GM19099 (cell line): Measurements from ENCODE around the gene MAFF.

Experiments used
- POLR2A ChIP-seq: IDR thresholded peaks from 3 replicates; pipeline ENCODE4 v1.6.1; 2011; ENCODE audit warnings: low read depth; ENCODE audit not compliant: insufficient read length; ENCODE audit errors: extremely low read depth

MAFF gene

DNA sequence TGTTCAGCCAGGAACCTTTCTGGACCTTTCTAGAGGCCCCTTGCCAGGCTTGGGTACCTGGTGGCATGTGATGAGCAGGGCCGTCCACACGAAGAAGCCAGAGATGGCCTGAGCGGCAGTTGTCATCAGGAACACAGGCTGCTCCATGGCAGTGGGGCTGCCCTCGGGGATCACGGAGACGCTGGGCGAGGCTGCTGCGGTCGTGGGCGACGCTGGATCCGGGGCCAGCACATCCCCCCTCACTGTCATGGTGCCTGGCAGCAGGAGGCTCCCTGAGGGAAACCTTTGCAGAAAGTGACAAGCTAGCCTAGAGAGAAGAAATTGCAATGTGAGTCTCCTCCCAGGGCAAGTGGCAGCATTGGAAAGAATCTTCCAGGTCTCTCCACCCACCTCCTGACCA lies 45.9 kb downstream of the MAFF start:
- no peak for TF ChIP-seq POLR2A

DNA sequence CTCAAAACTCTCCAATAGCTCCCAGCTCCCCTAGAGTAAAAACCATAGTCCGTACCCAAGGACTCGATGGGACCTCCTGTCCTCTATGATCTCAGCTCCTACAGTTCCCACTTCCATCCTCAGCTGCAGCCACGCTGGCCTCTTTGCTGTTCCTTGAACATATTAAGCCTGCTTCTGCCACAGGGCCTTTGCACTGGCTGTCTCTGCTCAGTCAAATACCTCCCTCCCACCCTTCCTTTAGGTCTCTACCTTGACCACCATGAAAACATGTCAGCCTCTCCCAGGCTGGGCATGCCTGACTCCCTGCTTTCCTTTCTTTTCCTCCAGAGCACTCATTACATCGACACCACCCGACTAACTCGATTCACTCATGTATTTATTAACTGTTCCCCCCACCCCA lies 46.5 kb downstream of the MAFF start:
- TF ChIP-seq POLR2A = no peak

DNA sequence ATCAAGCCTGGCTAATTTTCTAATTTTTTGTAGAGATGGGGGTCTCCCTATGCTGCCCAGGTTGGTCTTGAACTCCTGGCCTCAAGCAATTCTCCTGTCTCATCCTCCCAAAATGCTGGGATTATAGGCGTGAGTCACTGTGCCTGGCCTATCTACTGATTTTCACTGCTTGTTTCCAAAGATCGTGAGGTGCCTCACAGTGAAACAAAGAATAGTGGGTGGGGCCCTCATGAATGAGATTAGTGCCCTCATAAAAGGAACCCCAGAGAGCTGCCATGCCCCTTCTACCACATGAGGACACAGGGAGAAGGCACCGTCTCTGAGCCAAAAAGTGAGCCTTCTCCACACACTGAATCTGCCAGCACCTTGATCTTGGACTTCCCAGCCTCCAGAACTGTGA lies 47.5 kb downstream of the MAFF start:
- TF ChIP-seq POLR2A = no peak

DNA sequence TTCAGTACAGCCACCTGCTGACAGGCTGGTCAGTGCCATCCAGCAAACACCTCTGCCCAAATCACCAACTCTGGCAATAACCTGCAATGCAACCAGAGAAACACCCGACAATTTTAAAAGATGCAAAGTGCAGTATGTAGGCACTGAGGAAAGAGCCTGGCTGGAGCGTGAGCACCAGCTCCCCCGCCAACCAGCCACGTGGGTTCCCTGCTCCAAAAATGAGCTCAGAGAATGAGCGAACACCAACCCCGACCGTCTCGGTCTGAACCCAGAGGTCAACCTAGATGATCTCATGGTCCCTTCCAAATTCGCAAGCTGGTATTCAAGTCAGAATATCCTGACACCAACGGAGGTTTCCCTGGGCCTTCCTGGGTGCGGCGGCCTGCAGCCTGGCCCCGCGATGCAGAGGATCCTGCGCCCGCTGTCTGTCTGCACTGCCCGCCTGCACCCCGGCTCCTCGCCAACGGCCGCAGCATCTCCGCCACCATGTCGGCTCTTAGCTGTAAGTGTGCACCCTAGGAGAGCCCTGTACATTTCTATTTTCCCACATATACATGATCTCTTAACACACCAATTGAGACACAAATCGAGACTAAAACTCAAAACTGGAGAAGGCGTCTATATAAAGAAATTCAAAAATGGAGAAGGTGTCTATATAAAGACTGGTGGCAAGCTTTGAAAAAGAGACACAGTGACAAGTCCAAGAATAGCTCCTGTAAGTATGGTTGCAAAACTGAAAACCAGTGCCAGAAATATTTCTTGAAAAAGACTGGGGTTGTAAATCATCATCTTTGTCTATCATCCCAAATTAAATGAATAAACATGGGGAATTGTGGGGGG lies 48.2 kb downstream of the MAFF start:
- TF ChIP-seq POLR2A = no peak

DNA sequence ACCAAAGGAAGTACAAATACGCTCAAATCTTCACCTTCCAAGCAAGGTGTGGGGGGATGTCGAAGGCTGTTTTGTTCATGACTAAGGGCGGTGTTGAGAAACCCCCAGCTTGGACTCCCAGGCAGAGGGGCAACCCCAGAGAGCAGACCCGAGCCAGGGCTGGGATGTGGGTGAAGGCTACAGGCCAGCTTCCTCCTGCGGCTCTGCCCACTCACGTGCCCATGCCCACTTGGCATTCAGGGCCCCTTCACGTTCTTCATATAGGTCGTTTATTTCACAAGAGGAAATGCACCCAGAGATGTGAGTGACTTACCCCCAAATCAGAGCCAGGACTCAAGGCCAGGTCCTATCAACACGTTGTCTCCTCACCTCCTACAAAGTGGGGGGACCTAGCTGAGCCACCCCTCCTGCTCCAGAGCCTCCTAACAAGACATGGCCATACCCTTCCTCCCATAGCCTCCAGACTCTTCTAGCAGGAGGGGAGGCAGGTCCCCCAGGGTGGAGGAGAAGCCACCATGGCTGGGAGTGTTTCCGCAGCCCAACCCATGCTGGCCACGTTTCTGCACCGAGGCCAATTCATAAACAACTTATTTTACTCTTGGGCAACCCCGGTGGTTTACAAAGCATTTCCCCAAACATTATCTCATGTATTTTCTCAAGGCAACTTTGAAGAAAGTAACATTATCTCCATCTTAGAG lies 49.0 kb downstream of the MAFF start:
- TF ChIP-seq POLR2A = no peak

DNA sequence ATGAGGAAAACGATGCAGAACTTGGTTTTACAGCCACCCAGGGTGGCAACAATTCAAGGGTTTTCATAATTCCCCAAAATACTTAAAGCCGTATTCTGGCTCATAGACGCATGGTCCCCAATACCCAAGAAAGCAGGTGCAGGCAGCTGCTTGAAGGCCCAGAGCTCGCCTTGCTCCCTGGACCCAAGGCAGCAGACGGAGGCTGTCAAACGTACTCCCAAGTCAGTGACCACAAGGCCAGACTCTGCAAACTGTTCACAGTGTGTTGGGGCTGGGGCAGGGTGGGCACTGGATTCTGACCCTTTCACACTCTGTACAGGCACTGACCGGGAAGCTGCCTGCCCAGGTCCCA lies 49.5 kb downstream of the MAFF start:
- no peak for TF ChIP-seq POLR2A

DNA sequence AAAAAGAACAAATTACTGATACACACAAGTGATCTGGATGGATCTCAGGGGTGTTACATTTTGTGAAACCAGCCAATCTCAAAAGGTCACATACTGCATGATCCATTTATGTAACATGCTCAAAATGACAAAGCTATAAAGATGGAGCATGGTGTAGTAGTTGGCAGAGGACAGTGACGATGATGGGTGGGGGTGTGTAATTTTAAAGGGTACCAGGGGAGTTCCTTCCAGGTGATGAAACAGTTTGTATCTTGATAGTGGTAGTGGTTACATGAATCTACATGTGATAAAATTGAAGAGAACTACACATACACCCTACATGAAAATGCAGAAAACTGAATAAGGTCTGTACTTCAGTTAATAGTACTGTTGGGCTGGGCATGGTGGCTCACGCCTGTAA lies 53.9 kb downstream of the MAFF start:
- no peak for TF ChIP-seq POLR2A

DNA sequence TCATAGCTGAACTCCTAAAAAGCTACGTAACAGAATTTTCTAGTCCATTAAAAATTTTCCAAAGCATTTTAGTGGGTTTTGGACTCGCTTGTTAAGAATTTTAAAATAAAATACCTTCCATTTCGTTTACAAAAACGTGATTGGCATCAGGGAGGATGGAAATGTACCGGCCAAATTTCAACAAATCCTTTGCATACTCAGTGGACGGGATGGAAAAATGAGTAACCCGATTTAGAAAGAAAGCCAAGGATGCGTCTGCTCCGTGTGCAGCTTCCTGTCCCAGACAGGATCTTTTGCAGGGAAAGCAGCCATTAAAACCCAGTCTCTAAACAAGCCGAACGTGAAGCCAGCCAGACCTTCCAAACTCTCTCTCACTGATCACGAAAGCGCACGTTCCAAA lies 55.4 kb downstream of the MAFF start:
- no peak for TF ChIP-seq POLR2A

DNA sequence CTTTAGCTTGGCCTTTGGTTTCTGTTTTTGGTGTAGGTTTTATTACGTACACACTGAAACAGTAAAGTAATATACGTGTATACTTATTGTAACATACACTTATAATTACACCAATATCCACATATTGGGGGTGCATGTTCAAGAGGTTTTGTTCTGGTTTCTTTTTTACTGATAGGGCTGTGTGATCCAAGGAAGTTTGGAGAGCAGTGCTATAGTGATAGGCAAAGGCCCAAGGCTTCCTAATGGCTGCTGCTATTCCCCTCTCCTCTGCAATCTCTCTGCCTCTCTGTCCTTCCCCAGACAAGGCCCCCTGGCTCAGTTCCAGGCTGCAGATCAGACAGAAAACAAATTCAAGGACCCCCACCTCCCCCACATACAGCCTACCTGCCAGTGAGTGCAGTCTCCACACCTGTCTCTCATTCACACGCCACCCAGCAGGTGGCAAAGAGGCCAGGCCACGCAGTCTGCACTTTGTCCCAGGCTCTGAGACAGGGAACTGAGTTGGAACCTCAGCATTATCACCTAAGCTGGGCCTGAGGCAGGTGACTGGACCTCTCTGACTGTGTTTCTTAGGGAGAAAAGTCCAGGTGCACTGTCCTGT lies 56.0 kb downstream of the MAFF start:
- TF ChIP-seq POLR2A = no peak

DNA sequence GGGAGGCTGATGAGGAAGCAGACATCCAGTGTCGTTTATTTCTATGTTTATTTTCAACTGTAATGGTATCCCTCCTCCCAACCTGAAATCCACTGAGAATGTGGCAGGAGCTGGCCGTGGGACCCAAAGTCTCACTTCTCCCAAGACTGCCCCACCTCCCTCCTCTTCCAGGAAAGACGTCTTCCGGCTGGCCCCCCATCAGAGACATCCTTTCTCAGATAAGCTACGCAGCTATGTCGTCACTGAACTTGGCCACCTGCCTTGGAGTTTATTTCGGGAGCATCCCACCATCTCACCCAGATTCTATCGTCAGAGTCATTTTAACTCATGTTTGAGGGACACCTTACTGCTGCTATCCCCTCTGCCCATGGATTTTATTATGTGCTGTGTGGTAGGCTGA lies 57.1 kb downstream of the MAFF start:
- TF ChIP-seq POLR2A = no peak

DNA sequence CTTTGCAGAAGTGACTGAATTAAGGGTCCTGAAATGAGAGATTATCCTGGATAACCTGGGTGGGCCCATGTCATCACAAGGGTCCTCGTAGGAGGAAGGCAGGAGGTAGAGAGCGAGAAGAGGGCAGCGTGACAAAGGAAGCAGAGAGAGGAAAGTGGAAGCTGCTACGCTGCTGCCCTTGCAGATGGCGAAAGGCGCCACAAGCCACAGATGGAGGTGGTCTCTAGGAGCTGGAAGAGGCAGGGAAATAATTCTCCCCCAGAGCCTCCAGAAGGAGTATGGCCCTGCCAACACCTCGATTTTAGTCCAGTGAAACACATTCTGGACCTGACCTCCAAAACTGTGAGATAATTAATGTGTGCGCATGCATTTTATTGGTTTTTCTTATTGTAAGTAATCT lies 57.6 kb downstream of the MAFF start:
- no peak for TF ChIP-seq POLR2A

DNA sequence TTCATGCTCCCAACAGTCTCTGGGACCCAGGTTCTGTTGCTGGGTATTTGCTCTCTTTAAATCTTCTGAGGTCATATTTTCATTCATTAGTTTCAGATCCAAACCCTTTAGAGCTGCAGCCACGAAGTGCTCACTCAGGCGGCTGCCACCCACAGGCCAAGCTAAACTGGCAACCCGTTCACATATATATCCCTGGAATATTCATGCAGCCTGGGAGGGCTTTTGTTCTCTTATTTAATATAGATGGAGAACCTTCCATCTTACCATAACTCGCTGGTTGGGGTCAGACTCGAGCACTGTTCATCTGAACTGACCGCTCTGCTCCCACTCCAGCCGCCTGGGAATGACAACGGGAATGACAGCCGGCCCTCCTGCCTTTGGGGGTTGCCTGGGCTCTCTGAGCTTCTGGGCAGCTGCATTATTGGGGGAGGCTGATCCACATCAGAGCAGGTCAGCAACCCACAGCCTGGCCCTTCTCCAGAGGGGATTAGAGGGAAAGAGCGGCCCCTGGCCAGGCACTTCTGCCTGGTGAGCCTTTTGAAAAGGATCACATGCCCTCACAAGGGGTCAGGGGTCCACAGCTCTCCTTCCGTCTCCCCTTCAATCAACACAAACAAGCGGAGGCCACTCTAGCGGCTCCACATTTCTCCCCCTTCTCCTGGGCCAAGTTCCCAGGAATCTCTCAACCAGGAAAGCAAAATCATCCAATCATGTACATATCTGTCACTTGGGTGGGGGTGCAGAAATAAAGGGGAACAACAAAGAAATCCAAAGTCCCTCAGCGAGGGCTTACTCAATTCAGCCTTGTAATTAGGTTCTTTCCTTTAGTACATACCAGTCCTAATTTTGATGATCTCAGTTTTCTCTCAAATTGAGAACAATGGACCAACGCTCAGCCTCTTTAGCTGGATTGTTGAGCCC lies 59.2 kb downstream of the MAFF start:
- TF ChIP-seq POLR2A = no peak

DNA sequence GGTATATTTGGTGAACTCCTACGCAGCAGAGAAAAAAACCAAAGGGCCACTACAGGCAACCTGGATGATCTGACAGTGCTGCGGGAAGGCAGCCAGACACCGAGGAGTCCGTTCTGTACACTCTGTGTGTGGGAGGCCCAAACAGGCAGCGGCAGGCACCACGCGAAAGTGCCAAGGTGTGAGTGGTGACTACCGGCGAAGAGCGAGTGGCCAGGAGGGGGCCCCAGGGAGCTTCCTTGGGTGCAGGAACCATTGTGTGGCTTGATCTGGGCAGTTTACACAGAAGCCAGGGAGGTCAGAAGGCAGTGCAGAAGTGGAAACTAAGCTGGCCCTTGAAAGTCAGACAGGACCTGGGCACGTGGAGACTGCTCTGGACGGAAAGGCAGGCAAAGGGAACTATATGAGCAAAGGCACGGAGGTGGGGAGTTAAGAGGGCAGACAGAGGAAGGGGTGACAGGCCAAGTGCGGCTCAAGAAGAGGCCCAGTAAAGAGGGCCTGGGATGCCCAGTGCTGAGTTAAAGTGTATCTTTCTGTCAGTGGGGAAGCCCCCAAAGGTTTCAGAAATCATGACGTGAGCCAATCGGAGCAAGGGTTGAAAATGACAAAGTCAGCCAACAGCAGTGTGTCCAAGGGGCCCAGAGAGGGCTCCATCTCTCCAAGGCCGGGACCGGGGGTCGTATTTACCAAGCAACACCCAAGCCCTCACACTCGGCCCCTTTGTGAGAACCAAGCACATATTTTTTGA lies 60.4 kb downstream of the MAFF start:
- TF ChIP-seq POLR2A = no peak

DNA sequence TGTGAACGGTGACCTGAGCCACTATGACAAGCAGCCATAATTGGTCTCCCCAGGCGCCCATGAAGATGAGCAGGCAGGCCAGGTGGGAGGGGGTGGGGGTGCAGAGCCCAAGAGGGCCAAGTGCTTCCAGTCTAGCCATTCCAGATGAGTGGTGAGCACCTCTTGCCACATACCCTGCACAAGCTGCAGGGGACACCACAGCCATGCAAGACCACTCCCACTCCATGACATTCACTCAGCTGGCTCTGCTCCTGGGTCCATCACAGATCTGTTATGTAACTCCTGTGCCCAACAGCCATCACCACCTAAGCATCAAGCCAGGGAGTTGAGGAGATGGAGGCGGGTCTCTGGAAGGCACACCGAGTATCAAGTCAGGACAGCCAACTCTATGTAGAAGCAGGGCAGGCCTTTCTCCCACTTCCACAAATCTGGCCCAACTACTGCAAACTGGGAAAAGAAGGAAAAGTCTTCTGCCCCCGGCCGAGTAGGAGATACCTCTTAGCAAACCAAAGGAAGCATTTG lies 62.6 kb downstream of the MAFF start:
- no peak for TF ChIP-seq POLR2A
